Colonic mucosa (tissue), 4 donors: ENCODE results near the gene MACIR. TPM values are rescaled to one million over a fixed set of nuclear protein-coding genes. Genes with fewer than 3 reads are reported as not detected.

Source experiments
- DNase-seq: peaks from one replicate; pipeline ENCODE4 v3.0.0-alpha.2; 2020
- H3K27ac ChIP-seq: fragments of 200-600 bp; one replicate; pipeline ENCODE4 v1.8.0; 2021
- H3K27me3 ChIP-seq: fragments of 200-600 bp; one replicate; pipeline ENCODE4 v1.8.0; 2021
- H3K36me3 ChIP-seq: fragments of 200-600 bp; one replicate; pipeline ENCODE4 v1.8.0; 2021
- H3K4me1 ChIP-seq: fragments of 200-600 bp; one replicate; pipeline ENCODE4 v1.8.0; 2021; ENCODE audit warnings: mild to moderate bottlenecking
- H3K4me3 ChIP-seq: fragments of 200-600 bp; one replicate; pipeline ENCODE4 v1.8.0; 2021
- H3K9ac ChIP-seq, 2 donors: one replicate each; pipeline ENCODE4 v1.7.0; 2013; ENCODE audit warnings: control low read depth in 2 of 2, low read depth in 2 of 2, low read length in 2 of 2
- H3K9me3 ChIP-seq: fragments of 200-600 bp; one replicate; pipeline ENCODE4 v1.8.0; 2021
- intact Hi-C: fragments of 100-400 bp; cut with DNase I; formaldehyde crosslinking; loops from one replicate; pipeline ENCODE4 v1.14.1; 2022
- total RNA-seq, 2 donors: library from RNA; stranded (reverse); fragmentation: NEBNext Ultra II Directional in 1 of 2; extraction: Animal tissue kit (Norgen Biotek cat#: 25700) in 1 of 2; gene quantifications; one replicate each; pipeline ENCODE4 v1.2.1, GENCODE V29; 2021
- TF ChIP-seq, protein P1 (sequence below): fragments of 200-600 bp; IDR thresholded peaks from one replicate; pipeline ENCODE4 v1.8.0; 2022; ENCODE audit warnings: antibody characterized with exemption, mild to moderate bottlenecking
- donor health status: healthy.
- donor health status: DM: no; HTN: no; CAD: no.
- donor health status: DM: no; HTN: no; CAD: no.

Gene MACIR
- total RNA-seq, 2 donors from 2014 or later, result 48.2 to 53.1 TPM

DNA sequence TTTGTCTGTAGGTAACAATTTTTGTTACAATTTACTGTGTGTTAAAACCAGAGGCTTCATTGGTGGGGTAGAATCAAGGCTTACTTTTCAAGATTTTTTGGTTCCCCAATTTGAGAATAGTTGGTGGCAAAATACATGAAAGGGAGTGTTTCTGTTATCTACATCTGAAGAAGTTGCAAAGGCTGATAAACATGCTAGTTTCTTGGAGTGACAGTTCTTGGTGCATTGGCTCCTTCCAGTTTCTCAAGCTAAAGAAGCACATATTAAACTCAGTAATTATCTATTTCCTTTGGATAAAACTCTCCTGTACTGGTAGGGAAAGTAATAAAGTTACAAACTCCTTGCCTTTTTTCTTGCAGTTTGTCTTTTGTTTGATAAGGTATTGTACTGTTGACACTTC lies 5.9 kb downstream of the MACIR start:
- DNase-seq, result no peak
- intact Hi-C loops, result no loop called here
- TF ChIP-seq, protein P1, sequence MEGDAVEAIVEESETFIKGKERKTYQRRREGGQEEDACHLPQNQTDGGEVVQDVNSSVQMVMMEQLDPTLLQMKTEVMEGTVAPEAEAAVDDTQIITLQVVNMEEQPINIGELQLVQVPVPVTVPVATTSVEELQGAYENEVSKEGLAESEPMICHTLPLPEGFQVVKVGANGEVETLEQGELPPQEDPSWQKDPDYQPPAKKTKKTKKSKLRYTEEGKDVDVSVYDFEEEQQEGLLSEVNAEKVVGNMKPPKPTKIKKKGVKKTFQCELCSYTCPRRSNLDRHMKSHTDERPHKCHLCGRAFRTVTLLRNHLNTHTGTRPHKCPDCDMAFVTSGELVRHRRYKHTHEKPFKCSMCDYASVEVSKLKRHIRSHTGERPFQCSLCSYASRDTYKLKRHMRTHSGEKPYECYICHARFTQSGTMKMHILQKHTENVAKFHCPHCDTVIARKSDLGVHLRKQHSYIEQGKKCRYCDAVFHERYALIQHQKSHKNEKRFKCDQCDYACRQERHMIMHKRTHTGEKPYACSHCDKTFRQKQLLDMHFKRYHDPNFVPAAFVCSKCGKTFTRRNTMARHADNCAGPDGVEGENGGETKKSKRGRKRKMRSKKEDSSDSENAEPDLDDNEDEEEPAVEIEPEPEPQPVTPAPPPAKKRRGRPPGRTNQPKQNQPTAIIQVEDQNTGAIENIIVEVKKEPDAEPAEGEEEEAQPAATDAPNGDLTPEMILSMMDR, result no peak
- H3K9ac ChIP-seq, result no peak overlapping the region
- H3K4me1 ChIP-seq, result peaks cover 11% of the 10 kb centered on the region
- H3K36me3 ChIP-seq, result no peaks in the 10 kb centered on the region
- no peaks in the 10 kb centered on the region for H3K27me3 ChIP-seq
- H3K27ac ChIP-seq, result no peak overlapping the region
- H3K4me3 ChIP-seq, result no peak overlapping the region
- no peaks in the 10 kb centered on the region for H3K9me3 ChIP-seq

DNA sequence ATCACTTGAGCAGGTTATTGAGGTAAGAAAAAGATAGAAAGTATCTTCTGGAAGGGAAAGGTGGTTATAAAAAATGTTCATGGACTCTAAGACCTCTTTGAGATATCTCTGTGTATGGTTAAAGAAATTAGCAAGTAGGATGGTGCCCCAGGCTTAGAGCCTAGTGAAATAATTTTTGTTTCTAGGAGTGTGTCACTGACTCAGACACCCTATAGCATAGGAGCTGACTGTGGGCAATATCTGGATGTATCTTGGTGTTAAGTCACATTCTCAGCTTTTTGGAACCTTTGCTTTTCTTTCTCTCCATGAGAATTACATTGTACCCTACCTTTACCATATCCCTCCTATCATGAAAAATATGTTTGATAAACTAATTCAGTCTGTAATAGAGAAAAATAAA lies 12.0 kb downstream of the MACIR start:
- DNase-seq, result no peak
- H3K27ac ChIP-seq, result no peak overlapping the region
- no peaks in the 10 kb centered on the region for H3K36me3 ChIP-seq
- H3K4me1 ChIP-seq, result no peaks in the 10 kb centered on the region
- no peak overlapping the region for H3K4me3 ChIP-seq
- TF ChIP-seq, protein P1, result no peak
- no peaks in the 10 kb centered on the region for H3K27me3 ChIP-seq
- no peak overlapping the region for H3K9ac ChIP-seq
- intact Hi-C loops, result no loop called here
- no peaks in the 10 kb centered on the region for H3K9me3 ChIP-seq

DNA sequence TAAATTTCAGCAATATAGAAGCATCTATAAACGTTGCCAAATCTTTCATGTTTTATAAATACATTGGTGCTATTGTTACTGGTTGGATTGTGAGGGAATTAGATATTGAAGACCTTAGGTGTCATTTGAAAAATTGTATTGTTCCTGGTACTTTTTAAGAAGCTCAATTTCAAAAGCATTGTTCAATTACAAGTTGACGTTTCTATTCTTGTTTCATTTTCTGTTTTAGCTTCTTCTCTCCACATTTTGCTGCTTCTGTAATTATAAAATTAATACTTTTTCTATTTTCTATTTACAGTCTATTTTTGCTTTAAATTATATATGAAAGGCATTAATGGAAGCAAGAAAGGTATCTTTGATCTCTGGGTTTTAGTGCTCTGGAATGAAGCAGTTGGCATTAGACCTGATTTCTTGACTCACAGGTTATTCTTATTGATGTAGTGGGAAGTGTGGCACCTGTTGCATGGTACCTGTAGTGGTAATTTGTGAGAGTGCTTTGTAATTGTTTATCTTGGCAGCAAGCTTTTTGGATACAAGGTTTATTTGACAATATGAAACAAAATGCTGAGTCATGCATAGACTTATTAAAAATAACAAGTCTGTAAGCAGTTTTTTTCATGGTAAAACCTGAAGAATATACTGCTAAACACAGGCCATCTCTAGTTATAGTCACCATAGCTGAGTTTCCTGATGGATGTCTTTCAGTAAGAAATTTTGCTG lies 13.2 kb downstream of the MACIR start:
- Histone ChIP-seq H3K36me3 (no peaks in the 10 kb centered on the region), H3K4me1 (no peaks in the 10 kb centered on the region), H3K9ac (no peak overlapping the region), H3K27me3 (no peaks in the 10 kb centered on the region), H3K4me3 (no peak overlapping the region), H3K27ac (no peak overlapping the region), H3K9me3 (no peaks in the 10 kb centered on the region)
- DNase-seq, result no peak
- TF ChIP-seq, protein P1, result no peak
- intact Hi-C loops, result no loop called here

DNA sequence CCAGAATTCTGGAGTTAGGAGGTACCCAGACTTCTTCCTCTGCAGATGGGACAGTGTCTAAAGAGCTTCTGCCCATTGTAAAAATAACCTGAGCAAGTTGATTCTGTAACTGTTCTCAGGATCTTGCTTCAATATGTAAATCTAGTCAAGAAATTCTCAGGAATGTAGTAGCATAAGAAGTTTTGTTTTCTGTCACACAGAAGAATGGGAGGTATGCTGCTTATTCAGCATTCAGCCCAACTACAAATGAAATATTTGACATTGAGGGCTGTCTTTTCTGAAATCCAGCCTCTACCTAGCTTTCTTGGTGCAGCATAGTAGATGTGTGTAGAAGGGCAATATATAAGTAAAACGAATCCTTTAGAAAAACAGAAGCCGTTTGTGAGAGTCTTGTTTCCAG lies 13.8 kb downstream of the MACIR start:
- intact Hi-C loops, result no loop called here
- no peaks in the 10 kb centered on the region for H3K36me3 ChIP-seq
- no peak overlapping the region for H3K27ac ChIP-seq
- H3K4me1 ChIP-seq, result no peaks in the 10 kb centered on the region
- no peak for DNase-seq
- H3K27me3 ChIP-seq, result no peaks in the 10 kb centered on the region
- no peak overlapping the region for H3K9ac ChIP-seq
- no peaks in the 10 kb centered on the region for H3K9me3 ChIP-seq
- H3K4me3 ChIP-seq, result no peak overlapping the region
- TF ChIP-seq, protein P1, result no peak

DNA sequence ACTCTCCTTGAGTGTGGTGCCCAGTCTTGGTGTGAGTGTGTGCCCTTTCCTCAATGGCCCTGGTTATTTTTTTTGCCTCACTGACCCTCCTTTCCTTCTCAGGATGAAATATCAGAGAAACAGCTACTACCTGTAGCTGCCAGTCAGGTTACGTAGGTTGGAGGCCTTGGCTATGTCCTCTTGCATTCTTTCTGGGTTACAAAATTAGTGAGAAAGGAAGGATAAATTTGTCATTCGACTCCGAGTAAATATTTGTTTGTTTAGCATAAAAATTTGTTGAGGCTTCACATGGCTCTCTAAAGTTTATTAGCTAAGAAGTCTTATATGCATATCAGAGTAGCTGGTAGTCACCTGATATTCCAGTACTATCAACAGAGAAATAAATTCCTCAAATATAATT lies 15.4 kb downstream of the MACIR start:
- no peaks in the 10 kb centered on the region for H3K4me1 ChIP-seq
- H3K27ac ChIP-seq, result no peak overlapping the region
- no peak overlapping the region for H3K4me3 ChIP-seq
- no peak overlapping the region for H3K9ac ChIP-seq
- intact Hi-C loops, result no loop called here
- H3K9me3 ChIP-seq, result no peaks in the 10 kb centered on the region
- no peaks in the 10 kb centered on the region for H3K36me3 ChIP-seq
- no peaks in the 10 kb centered on the region for H3K27me3 ChIP-seq
- TF ChIP-seq, protein P1, result no peak
- DNase-seq, result no peak
